Endothelial cell of umbilical vein (primary cell): ENCODE results near the gene FDX1.

ENCODE experiments used
- EZH2 ChIP-seq: IDR thresholded peaks from 2 replicates; pipeline ENCODE4 v1.6.1; 2012; ENCODE audit warnings: borderline replicate concordance, low read depth, mild to moderate bottlenecking, moderate library complexity, low read length, inconsistent platforms; ENCODE audit not compliant: severe bottlenecking
- GATA2 ChIP-seq: IDR thresholded peaks from 2 replicates; pipeline ENCODE4 v1.7.0; 2011; ENCODE audit warnings: low read depth, mild to moderate bottlenecking, moderate library complexity, mixed read lengths, low read length; ENCODE audit not compliant: insufficient read length, insufficient read depth
- MYC ChIP-seq: IDR thresholded peaks from one replicate; pipeline ENCODE4 v1.6.1; 2011; ENCODE audit warnings: mild to moderate bottlenecking, low read depth, low read length
- POLR2A ChIP-seq: IDR thresholded peaks from 2 replicates; pipeline ENCODE4 v1.6.1; 2012; ENCODE audit warnings: low read depth, mild to moderate bottlenecking, control low read depth, low read length
- POLR2AphosphoS5 ChIP-seq: IDR thresholded peaks from 2 replicates; pipeline ENCODE4 v1.6.1; 2012; ENCODE audit warnings: low read depth, mild to moderate bottlenecking, control low read depth, low read length, moderate library complexity; ENCODE audit not compliant: insufficient read depth
- TF ChIP-seq, protein P1 (sequence below), 2 donors: IDR thresholded peaks; 1 replicate in 1 of 2; 2 replicates in 1 of 2; pipeline ENCODE4 v1.5.1; 2011; ENCODE audit warnings: low read length in 2 of 2, mild to moderate bottlenecking in 2 of 2, moderate library complexity in 2 of 2, control low read depth in 1 of 2, inconsistent platforms in 1 of 2, low read depth in 1 of 2; ENCODE audit not compliant: insufficient read depth in 1 of 2; ENCODE audit errors: extremely low read depth in 1 of 2

GRCh38 chr11:110389965-110390364 lies 39.8 kb upstream of the FDX1 start:
- TF ChIP-seq, protein P1, sequence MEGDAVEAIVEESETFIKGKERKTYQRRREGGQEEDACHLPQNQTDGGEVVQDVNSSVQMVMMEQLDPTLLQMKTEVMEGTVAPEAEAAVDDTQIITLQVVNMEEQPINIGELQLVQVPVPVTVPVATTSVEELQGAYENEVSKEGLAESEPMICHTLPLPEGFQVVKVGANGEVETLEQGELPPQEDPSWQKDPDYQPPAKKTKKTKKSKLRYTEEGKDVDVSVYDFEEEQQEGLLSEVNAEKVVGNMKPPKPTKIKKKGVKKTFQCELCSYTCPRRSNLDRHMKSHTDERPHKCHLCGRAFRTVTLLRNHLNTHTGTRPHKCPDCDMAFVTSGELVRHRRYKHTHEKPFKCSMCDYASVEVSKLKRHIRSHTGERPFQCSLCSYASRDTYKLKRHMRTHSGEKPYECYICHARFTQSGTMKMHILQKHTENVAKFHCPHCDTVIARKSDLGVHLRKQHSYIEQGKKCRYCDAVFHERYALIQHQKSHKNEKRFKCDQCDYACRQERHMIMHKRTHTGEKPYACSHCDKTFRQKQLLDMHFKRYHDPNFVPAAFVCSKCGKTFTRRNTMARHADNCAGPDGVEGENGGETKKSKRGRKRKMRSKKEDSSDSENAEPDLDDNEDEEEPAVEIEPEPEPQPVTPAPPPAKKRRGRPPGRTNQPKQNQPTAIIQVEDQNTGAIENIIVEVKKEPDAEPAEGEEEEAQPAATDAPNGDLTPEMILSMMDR (IDR thresholded peaks at IDR 0.05; ENCODE audit: extremely low read depth in 1 of 2, insufficient read depth in 1 of 2, low read depth in 1 of 2, low read length in 2 of 2), result no peak
- TF ChIP-seq MYC (no peak), POLR2AphosphoS5 (no peak), EZH2 (no peak), GATA2 (no peak), POLR2A (no peak)
